ENCODE measurements around the gene IDH3A. TPM values are rescaled to one million over a fixed set of nuclear protein-coding genes. Genes with fewer than 3 reads are reported as not detected.

The IDH3A gene
- total RNA-seq, 1 donor from 2014 or later: 41.5 TPM

GRCh38 chr15:78200276-78200930, 51.2 kb downstream of the IDH3A start:
- H3K27me3 Mint-ChIP-seq (ENCODE audit: low read depth): no peaks in the 10 kb centered on the region
- H3K27ac Mint-ChIP-seq (ENCODE audit: unreplicated experiment): no peak overlapping the region
- H3K9me3 Mint-ChIP-seq: no peaks in the 10 kb centered on the region
- H3K4me3 Mint-ChIP-seq: no peak overlapping the region
- H3K36me3 Mint-ChIP-seq (ENCODE audit: low read depth): no peaks in the 10 kb centered on the region
- no peak for TF ChIP-seq CTCF (conservative IDR thresholded peaks at IDR 0.05)
- peaks cover 41% of the 10 kb centered on the region for H3K4me1 Mint-ChIP-seq
- DNase-seq (ENCODE audit: low read depth, low spot score): no peak

GRCh38 chr15:78201281-78202190, 52.4 kb downstream of the IDH3A start:
- H3K9me3 Mint-ChIP-seq: no peaks in the 10 kb centered on the region
- no peaks in the 10 kb centered on the region for H3K27me3 Mint-ChIP-seq (ENCODE audit: low read depth)
- H3K36me3 Mint-ChIP-seq (ENCODE audit: low read depth): no peaks in the 10 kb centered on the region
- TF ChIP-seq CTCF (conservative IDR thresholded peaks at IDR 0.05): no peak
- H3K4me3 Mint-ChIP-seq: no peak overlapping the region
- no peak for DNase-seq (ENCODE audit: low read depth, low spot score)
- peak overlapping the region; percentile 57 for H3K27ac Mint-ChIP-seq (ENCODE audit: unreplicated experiment)
- H3K4me1 Mint-ChIP-seq: peaks cover 50% of the 10 kb centered on the region

- H3K4me1 Mint-ChIP-seq: peaks cover 58% of the 10 kb centered on the region
- peak overlapping the region; percentile 16 for H3K4me3 Mint-ChIP-seq
- H3K27me3 Mint-ChIP-seq (ENCODE audit: low read depth): no peaks in the 10 kb centered on the region
- H3K9me3 Mint-ChIP-seq: no peaks in the 10 kb centered on the region
- no peak for DNase-seq (ENCODE audit: low read depth, low spot score)
- H3K27ac Mint-ChIP-seq (ENCODE audit: unreplicated experiment): peak overlapping the region; percentile 72
- TF ChIP-seq CTCF (conservative IDR thresholded peaks at IDR 0.05): no peak
- H3K36me3 Mint-ChIP-seq (ENCODE audit: low read depth): no peaks in the 10 kb centered on the region
Measured at GRCh38 chr15:78203346-78204225, 54.4 kb downstream of the IDH3A start.

GRCh38 chr15:78204351-78205309, 55.5 kb downstream of the IDH3A start:
- no peaks in the 10 kb centered on the region for H3K27me3 Mint-ChIP-seq (ENCODE audit: low read depth)
- peaks cover 59% of the 10 kb centered on the region for H3K4me1 Mint-ChIP-seq
- TF ChIP-seq CTCF (conservative IDR thresholded peaks at IDR 0.05): no peak
- peak overlapping the region; percentile 34 for H3K4me3 Mint-ChIP-seq
- H3K36me3 Mint-ChIP-seq (ENCODE audit: low read depth): no peaks in the 10 kb centered on the region
- no peaks in the 10 kb centered on the region for H3K9me3 Mint-ChIP-seq
- H3K27ac Mint-ChIP-seq (ENCODE audit: unreplicated experiment): peak overlapping the region; percentile 67
- DNase-seq (ENCODE audit: low read depth, low spot score): no peak
